HUES64 (cell line): Measurements from ENCODE around the gene TBXAS1.

Source experiments
- H3K27ac ChIP-seq: 2 replicates; pipeline ENCODE4 v1.7.0; 2013; ENCODE audit warnings: low read depth, low read length, inconsistent platforms
- H3K27me3 ChIP-seq: 2 replicates; pipeline ENCODE4 v1.6.1; 2013; ENCODE audit warnings: mild to moderate bottlenecking, low read length; ENCODE audit not compliant: insufficient read depth
- H3K36me3 ChIP-seq: 2 replicates; pipeline ENCODE4 v1.6.1; 2013; ENCODE audit warnings: mild to moderate bottlenecking, low read length; ENCODE audit not compliant: insufficient read depth
- H3K4me1 ChIP-seq: 2 replicates; pipeline ENCODE4 v1.6.1; 2013; ENCODE audit warnings: mild to moderate bottlenecking, low read length, moderate library complexity; ENCODE audit not compliant: insufficient read depth
- H3K4me3 ChIP-seq: 2 replicates; pipeline ENCODE4 v1.5.1; 2013; ENCODE audit warnings: mild to moderate bottlenecking, low read length, moderate library complexity
- H3K9ac ChIP-seq: 2 replicates; pipeline ENCODE4 v1.6.1; 2013; ENCODE audit warnings: mild to moderate bottlenecking, low read depth, low read length
- H3K9me3 ChIP-seq: 2 replicates; pipeline ENCODE4 v1.6.1; 2013; ENCODE audit warnings: low read depth, low read length; ENCODE audit not compliant: insufficient read depth
- WGBS: fragments of 150-250, 120-280 bp; methylation state at CpG from one replicate; pipeline ENCODE4 v1.1.7; 2013; ENCODE audit warnings: missing lambda C conversion rate; 5-methylcytosine and 5-hydroxymethylcytosine counted together

Gene TBXAS1

DNA sequence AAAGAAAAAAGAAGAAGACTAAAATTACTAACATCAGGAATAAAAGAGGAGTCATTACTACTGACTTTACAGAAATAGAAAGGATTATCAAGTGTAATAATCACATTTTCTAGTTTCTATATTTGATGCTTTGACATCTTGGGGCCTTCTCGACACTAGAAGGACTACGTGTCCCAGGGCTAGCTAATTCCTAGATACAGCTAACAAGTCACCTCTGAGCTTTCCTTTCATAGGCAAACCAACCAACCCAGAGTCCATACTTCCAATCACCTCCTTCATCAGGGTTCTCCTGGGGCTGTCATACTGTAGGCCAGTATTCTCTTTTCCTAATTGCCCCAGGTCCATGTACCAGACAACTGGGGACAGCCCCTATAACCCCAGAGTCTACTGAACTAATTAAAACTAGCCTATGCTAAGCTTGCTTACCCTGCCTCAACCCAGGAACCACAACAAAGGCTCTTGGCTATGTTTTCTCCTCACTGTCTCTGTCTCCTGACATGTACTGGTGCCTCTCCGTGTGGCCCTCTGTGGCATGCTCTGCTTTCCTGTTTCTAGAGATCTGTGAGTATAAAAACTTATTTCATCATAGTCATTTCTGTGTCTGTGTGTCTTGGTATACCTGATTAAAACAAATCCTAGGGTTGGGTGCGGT is 240.4 kb downstream of the TBXAS1 start:
- Histone ChIP-seq H3K9me3 (peaks cover 12% of the 10 kb centered on the region; the same call in 1 of the 2 replicates), H3K4me1 (no peaks in the 10 kb centered on the region), H3K4me3 (no peak overlapping the region), H3K36me3 (no peaks in the 10 kb centered on the region), H3K27ac (no peak overlapping the region), H3K9ac (no peak overlapping the region), H3K27me3 (no peaks in the 10 kb centered on the region)
- 97% methylated on average over 4 of the region's 4 CpGs for WGBS
